Vagina (tissue), 2 donors: ENCODE measurements around the gene POLR2I. TPM values are rescaled to one million over a fixed set of nuclear protein-coding genes. Genes with fewer than 3 reads are reported as not detected.
A peak's percentile ranks its signal among the peaks of the same experiment; 100 is the strongest.
"Not testable (repeated sequence)": the region's sequence is repeated elsewhere in the genome, so short reads cannot be mapped to it uniquely, and the experiment has no call there.

ENCODE experiments used
- DNase-seq, 2 donors: peaks; one replicate each; pipeline ENCODE4 v3.0.0-alpha.2; 2017; ENCODE audit errors: extremely low spot score in 2 of 2
- H3K27ac ChIP-seq: fragments of 200-600 bp; sonication (generic); one replicate; pipeline ENCODE4 v1.5.1; 2019
- H3K27me3 ChIP-seq: fragments of 200-600 bp; sonication (generic); one replicate; pipeline ENCODE4 v1.5.1; 2019
- H3K36me3 ChIP-seq, 2 donors: fragments of 200-600 bp; sonication (generic); one replicate each; pipeline ENCODE4 v1.5.1; 2017 to 2019
- H3K4me1 ChIP-seq: fragments of 200-600 bp; sonication (generic); one replicate; pipeline ENCODE4 v1.5.1; 2019
- H3K4me3 ChIP-seq, 2 donors: fragments of 200-600 bp; sonication (generic); 1 replicate in 1 of 2; 2 replicates in 1 of 2; pipeline ENCODE4 v1.5.1; 2016 to 2019
- H3K9me3 ChIP-seq: fragments of 200-600 bp; sonication (generic); one replicate; pipeline ENCODE4 v1.5.1; 2019
- CTCF ChIP-seq, 3 experiments: fragments of 450-650 bp in 2 of 3; fragments of 200-600 bp in 1 of 3; sonication (generic) in 1 of 3; IDR thresholded peaks; one replicate each; pipeline ENCODE4 v1.5.1; 2017 to 2019; ENCODE audit warnings: antibody characterized with exemption in 3 of 3, mild to moderate bottlenecking in 2 of 3, moderate library complexity in 2 of 3
- POLR2A ChIP-seq, 2 donors: fragments of 450-650 bp; IDR thresholded peaks; one replicate each; pipeline ENCODE4 v1.6.1; 2017; ENCODE audit warnings: antibody characterized with exemption in 2 of 2, mild to moderate bottlenecking in 2 of 2, moderate library complexity in 2 of 2
- POLR2AphosphoS5 ChIP-seq, 2 donors: sonication (generic); formaldehyde crosslinking; IDR thresholded peaks; one replicate each; pipeline ENCODE4 v1.9.0; 2017; ENCODE audit warnings: antibody characterized with exemption in 2 of 2, mild to moderate bottlenecking in 2 of 2, low read depth in 1 of 2; ENCODE audit not compliant: insufficient read depth in 1 of 2
- intact Hi-C: fragments of 100-400 bp; cut with DNase I; formaldehyde crosslinking; loops from one replicate; pipeline ENCODE4 v1.15.1; 2023
- total RNA-seq: library from RNA; depleted of rRNA; stranded (reverse); fragments of >200 nt; gene quantifications from one replicate; pipeline ENCODE4 v1.2.3, GENCODE V29; 2016

Gene POLR2I
- total RNA-seq, 1 donor from 2014 or later: 108 TPM

GRCh38 chr19:36140304-36141038 is 25.8 kb upstream of the POLR2I start:
- intact Hi-C loops: loop anchor here (10.0 kb wide), 1 partner anchor 1466 kb away; the partner anchor contains the start of genes SCGB2B2 and ZNF302
- no peaks in the 10 kb centered on the region for H3K9me3 ChIP-seq
- peaks cover 0 to 28% of the 10 kb centered on the region in 2 donors for H3K36me3 ChIP-seq
- peak in 1 of 2 donors; percentile 12 for TF ChIP-seq POLR2AphosphoS5 (IDR thresholded peaks at IDR 0.05; ENCODE audit: insufficient read depth in 1 of 2, low read depth in 1 of 2)
- TF ChIP-seq POLR2A (IDR thresholded peaks at IDR 0.05): no peak
- H3K27me3 ChIP-seq: no peaks in the 10 kb centered on the region
- H3K4me1 ChIP-seq: peaks cover 34% of the 10 kb centered on the region
- H3K27ac ChIP-seq: peak overlapping the region; percentile 98
- H3K4me3 ChIP-seq: peak overlapping the region; percentile 82 to 88
- no peak for DNase-seq

DNA sequence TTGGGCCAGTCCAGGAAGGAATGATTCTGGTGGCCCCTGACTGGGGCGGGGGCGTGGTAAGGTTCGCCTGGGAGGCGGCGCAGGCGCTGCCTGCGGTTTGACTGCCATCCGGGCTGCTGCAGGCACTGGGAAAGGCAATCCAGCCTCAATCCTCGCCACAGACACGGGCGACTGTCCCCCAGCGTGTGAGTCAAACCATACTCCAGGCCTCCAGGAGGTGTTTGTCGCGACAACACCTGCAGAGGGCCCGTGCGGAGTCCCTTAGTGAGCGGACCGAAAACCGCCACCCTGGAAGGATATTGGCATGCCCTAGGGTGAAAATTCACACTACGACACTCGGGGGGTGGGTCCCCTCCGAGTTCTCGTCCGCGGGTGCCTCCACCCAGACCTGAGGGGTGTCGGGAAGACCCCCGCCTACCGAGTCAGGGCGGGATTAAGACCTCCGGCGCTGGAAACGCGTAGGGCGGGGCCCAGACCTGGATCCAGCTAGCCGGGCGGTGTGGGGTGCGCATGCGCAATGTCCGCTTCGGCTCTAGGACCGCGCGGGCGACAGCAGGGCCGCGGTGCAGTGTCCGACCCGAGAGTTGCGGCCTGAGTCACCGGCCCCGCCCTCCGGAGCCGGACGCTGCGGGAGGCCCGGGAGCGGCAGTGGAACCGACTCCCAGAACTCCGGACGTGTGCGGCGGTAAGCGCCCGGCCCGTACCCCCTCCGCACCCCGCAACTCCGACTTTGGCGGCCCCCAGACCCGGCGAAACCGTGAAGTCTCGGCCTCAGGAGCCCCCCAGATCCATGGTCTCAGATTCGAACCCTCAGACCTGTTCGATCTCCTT is 25.0 kb upstream of the POLR2I start, which contains the start of gene CAPNS1:
Gene CAPNS1, plus strand, starts transcription at position 594 of the 831 bp plus-strand sequence. CDS start 946 bp downstream, outside the sequence.
- intact Hi-C loops: loop anchor here (10.0 kb wide), 1 partner anchor 1465 kb away; the partner anchor contains the start of genes SCGB2B2 and ZNF302

GRCh38 chr19:36139120-36139472 is 24.4 kb upstream of the POLR2I start:
- Histone ChIP-seq H3K4me1 (peaks cover 34% of the 10 kb centered on the region), H3K27ac (peak overlapping the region; percentile 98), H3K9me3 (no peaks in the 10 kb centered on the region), H3K27me3 (no peaks in the 10 kb centered on the region), H3K36me3 (peaks cover 0 to 15% of the 10 kb centered on the region in 2 donors), H3K4me3 (peak overlapping the region; percentile 82 to 88)
- intact Hi-C loops: no loop called here
- no peak for DNase-seq
- TF ChIP-seq POLR2A (IDR thresholded peaks at IDR 0.05): no peak
- no peak for TF ChIP-seq POLR2AphosphoS5 (IDR thresholded peaks at IDR 0.05; ENCODE audit: insufficient read depth in 1 of 2, low read depth in 1 of 2)
- TF ChIP-seq CTCF (IDR thresholded peaks at IDR 0.05): no peak

More for the DNA sequence above, 25.0 kb upstream of the POLR2I start, which contains the start of gene CAPNS1:
- Histone ChIP-seq H3K27me3 (no peaks in the 10 kb centered on the region), H3K36me3 (peaks cover 0 to 21% of the 10 kb centered on the region in 2 donors), H3K27ac (peak within 1 kb of the TSS; percentile 98), H3K9me3 (no peaks in the 10 kb centered on the region), H3K4me3 (peak within 1 kb of the TSS; percentile 82 to 88), H3K4me1 (peaks cover 34% of the 10 kb centered on the region)
- peak in 1 of 2 donors; percentile 94 for DNase-seq
- TF ChIP-seq POLR2AphosphoS5 (IDR thresholded peaks at IDR 0.05; ENCODE audit: insufficient read depth in 1 of 2, low read depth in 1 of 2): peak; percentile 91 to 98
- peak; percentile 60 to 96 for TF ChIP-seq POLR2A (IDR thresholded peaks at IDR 0.05)
- TF ChIP-seq CTCF (IDR thresholded peaks at IDR 0.05): peak in 1 of 3 experiments; percentile 18

GRCh38 chr19:36136964-36137686 is 22.4 kb upstream of the POLR2I start:
- TF ChIP-seq POLR2A (IDR thresholded peaks at IDR 0.05): no peak
- TF ChIP-seq CTCF (IDR thresholded peaks at IDR 0.05): no peak
- peak in 1 of 2 donors; percentile 66 for TF ChIP-seq POLR2AphosphoS5 (IDR thresholded peaks at IDR 0.05; ENCODE audit: insufficient read depth in 1 of 2, low read depth in 1 of 2)
- no peak for DNase-seq
- intact Hi-C loops: no loop called here
- Histone ChIP-seq H3K4me1 (peaks cover 33% of the 10 kb centered on the region), H3K9me3 (no peaks in the 10 kb centered on the region), H3K27me3 (no peaks in the 10 kb centered on the region), H3K36me3 (peaks cover 0 to 1% of the 10 kb centered on the region in 2 donors), H3K27ac (peak overlapping the region; percentile 14), H3K4me3 (no peak overlapping the region)

GRCh38 chr19:36134867-36135266 is 20.2 kb upstream of the POLR2I start:
- H3K36me3 ChIP-seq, DNase-seq, H3K27ac ChIP-seq, intact Hi-C loops, H3K9me3 ChIP-seq, H3K4me3 ChIP-seq, H3K27me3 ChIP-seq: not testable (repeated sequence)
- H3K4me1 ChIP-seq: peaks cover 22% of the 10 kb centered on the region

DNA sequence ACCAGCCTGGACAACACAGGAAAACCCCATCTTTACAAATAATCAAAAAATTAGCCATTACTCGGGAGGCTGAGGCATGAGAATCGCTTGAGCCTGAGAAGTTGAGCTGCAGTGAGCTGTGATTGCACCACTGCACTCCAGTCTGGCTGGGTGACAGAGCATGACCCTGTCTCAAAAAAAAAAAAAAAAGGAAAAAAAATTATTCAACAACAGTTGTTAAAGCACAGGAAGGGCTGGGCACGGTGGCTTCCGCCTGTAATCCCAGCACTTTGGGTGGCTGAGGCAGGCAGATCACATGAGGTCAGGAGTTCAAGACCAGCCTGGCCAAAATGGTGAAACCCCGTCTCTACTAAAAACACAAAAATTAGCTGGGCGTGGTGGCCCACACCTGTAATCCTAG is 16.5 kb upstream of the POLR2I start:
- H3K4me1 ChIP-seq: peaks cover 18% of the 10 kb centered on the region
- DNase-seq, intact Hi-C loops, H3K36me3 ChIP-seq, H3K27ac ChIP-seq, H3K27me3 ChIP-seq, H3K9me3 ChIP-seq, H3K4me3 ChIP-seq: not testable (repeated sequence)
